ENCODE measurements around the gene PARD3.

Gene PARD3

GRCh38 chr10:34241226-34242000 is 573.7 kb downstream of the PARD3 start:
- no peak for DNase-seq (ENCODE audit: low read depth)
- H3K4me3 ChIP-seq (ENCODE audit: low read depth, low read length), result no peak overlapping the region
- no peak for TF ChIP-seq CTCF (IDR thresholded peaks at IDR 0.05; ENCODE audit: insufficient read depth, low read depth, low read length, missing control alignments)

GRCh38 chr10:34240039-34240438 is 575.1 kb downstream of the PARD3 start:
- H3K4me3 ChIP-seq (ENCODE audit: low read depth, low read length), result no peak overlapping the region
- TF ChIP-seq CTCF (IDR thresholded peaks at IDR 0.05; ENCODE audit: insufficient read depth, low read depth, low read length, missing control alignments), result no peak
- DNase-seq (ENCODE audit: low read depth), result no peak

GRCh38 chr10:34237898-34238455 is 577.1 kb downstream of the PARD3 start:
- TF ChIP-seq CTCF (IDR thresholded peaks at IDR 0.05; ENCODE audit: insufficient read depth, low read depth, low read length, missing control alignments), result no peak
- no peak for DNase-seq (ENCODE audit: low read depth)
- no peak overlapping the region for H3K4me3 ChIP-seq (ENCODE audit: low read depth, low read length)

GRCh38 chr10:34236931-34237330 is 578.2 kb downstream of the PARD3 start:
- no peak overlapping the region for H3K4me3 ChIP-seq (ENCODE audit: low read depth, low read length)
- no peak for TF ChIP-seq CTCF (IDR thresholded peaks at IDR 0.05; ENCODE audit: insufficient read depth, low read depth, low read length, missing control alignments)
- DNase-seq (ENCODE audit: low read depth), result no peak

- DNase-seq (ENCODE audit: low read depth), result no peak
- no peak for TF ChIP-seq CTCF (IDR thresholded peaks at IDR 0.05; ENCODE audit: insufficient read depth, low read depth, low read length, missing control alignments)
- H3K4me3 ChIP-seq (ENCODE audit: low read depth, low read length), result no peak overlapping the region
These were observed 579.8 kb downstream of the PARD3 start for GRCh38 chr10:34235164-34235832.

GRCh38 chr10:34232481-34232880 is 582.6 kb downstream of the PARD3 start:
- H3K4me3 ChIP-seq (ENCODE audit: low read depth, low read length), result no peak overlapping the region
- DNase-seq (ENCODE audit: low read depth), result no peak
- no peak for TF ChIP-seq CTCF (IDR thresholded peaks at IDR 0.05; ENCODE audit: insufficient read depth, low read depth, low read length, missing control alignments)
